T-cell (primary cell): Measurements from ENCODE around the gene BAIAP2L2. TPM values are rescaled to one million over a fixed set of nuclear protein-coding genes. Genes with fewer than 3 reads are reported as not detected.
"Not testable (repeated sequence)": the region's sequence is repeated elsewhere in the genome, so short reads cannot be mapped to it uniquely, and the experiment has no call there.

Experiments used
- ATAC-seq, 4 experiments: fragments of 200-7000 bp in 3 of 4; fragments of 150-1000 bp in 1 of 4; cut with Tn5 transposase; replicated peaks in 1 of 4; 1 replicate in 3 of 4; 2 replicates in 1 of 4; pipeline ENCODE4 v1.10.0; 2021; ENCODE audit warnings: moderate library complexity in 3 of 4, mild to moderate bottlenecking in 2 of 4, moderate number of reproducible peaks in 1 of 4
- CTCF ChIA-PET, 2 donors: fragments of 300-600 bp; sonication (Branson Sonifier 250); formaldehyde crosslinking; loops; one replicate each; lab custom pipeline; 2022; ENCODE audit warnings: antibody characterized with exemption in 2 of 2; lab: Charles Lee
- POLR2A ChIA-PET, 2 donors: fragments of 300-600 bp; sonication (Branson Sonifier 250); formaldehyde crosslinking; loops; one replicate each; lab custom pipeline; 2022; ENCODE audit warnings: antibody characterized with exemption in 2 of 2; lab: Charles Lee
- DNase-seq, 35 experiments: peaks; one replicate each; pipeline versions ENCODE4 v3.0.0 to v3.0.0-alpha.2; 2013 to 2023
- H3K27ac ChIP-seq: one replicate; pipeline ENCODE4 v1.5.1; 2013; ENCODE audit warnings: low read length
- H3K27me3 ChIP-seq, 2 experiments: replicated peaks in 1 of 2; 1 replicate in 1 of 2; 2 replicates in 1 of 2; pipeline versions ENCODE4 v1.6.1 to v1.7.0; 2013; ENCODE audit warnings: low read length in 1 of 2, mixed read lengths in 1 of 2; ENCODE audit not compliant: control insufficient read depth in 2 of 2, insufficient read depth in 2 of 2; ENCODE audit errors: extremely low read depth in 1 of 2
- H3K36me3 ChIP-seq, 2 donors: 1 replicate in 1 of 2; 2 replicates in 1 of 2; pipeline versions ENCODE4 v1.6.1 to v1.7.0; 2013; ENCODE audit warnings: low read length in 1 of 2; ENCODE audit not compliant: control insufficient read depth in 2 of 2, insufficient read depth in 1 of 2; ENCODE audit errors: extremely low read depth in 1 of 2
- H3K4me1 ChIP-seq, 2 experiments: 1 replicate in 1 of 2; 2 replicates in 1 of 2; pipeline versions ENCODE4 v1.6.1 to v1.7.0; 2013; ENCODE audit warnings: low read length in 2 of 2, mixed read lengths in 1 of 2; ENCODE audit not compliant: insufficient read depth in 2 of 2, control insufficient read depth in 1 of 2; ENCODE audit errors: extremely low read depth in 1 of 2
- H3K4me3 ChIP-seq, 2 donors: 1 replicate in 1 of 2; 2 replicates in 1 of 2; pipeline versions ENCODE4 v1.5.1 to v1.7.0; 2013; ENCODE audit warnings: mild to moderate bottlenecking in 2 of 2, low read length in 1 of 2, moderate library complexity in 1 of 2; ENCODE audit not compliant: control insufficient read depth in 1 of 2; ENCODE audit errors: extremely low read depth in 1 of 2
- H3K9me3 ChIP-seq: 2 replicates; pipeline ENCODE4 v1.7.0; 2013
- H3K27ac Mint-ChIP-seq, 2 donors: one replicate each; pipeline ENCODE4 v1.8.0; 2020 to 2021; ENCODE audit warnings: mild to moderate bottlenecking in 2 of 2, mixed read lengths in 2 of 2
- H3K27me3 Mint-ChIP-seq, 2 donors: one replicate each; pipeline ENCODE4 v1.8.0; 2021 to 2022; ENCODE audit warnings: mixed read lengths in 2 of 2
- H3K36me3 Mint-ChIP-seq: one replicate; pipeline ENCODE4 v1.8.0; 2021; ENCODE audit warnings: mixed read lengths
- H3K4me1 Mint-ChIP-seq, 3 donors: one replicate each; pipeline ENCODE4 v1.8.0; 2020 to 2022; ENCODE audit warnings: mixed read lengths in 3 of 3, mild to moderate bottlenecking in 1 of 3
- H3K4me3 Mint-ChIP-seq, 3 donors: one replicate each; pipeline ENCODE4 v1.8.0; 2020 to 2022; ENCODE audit warnings: mild to moderate bottlenecking in 3 of 3, mixed read lengths in 3 of 3, moderate library complexity in 3 of 3
- H3K9me3 Mint-ChIP-seq, 3 donors: one replicate each; pipeline ENCODE4 v1.8.0; 2020 to 2022; ENCODE audit warnings: mixed read lengths in 3 of 3
- WGBS: methylation state at CpG from one replicate; pipeline ENCODE4 v1.1.5; 2013; ENCODE audit warnings: missing lambda C conversion rate; ENCODE audit not compliant: insufficient coverage; 5-methylcytosine and 5-hydroxymethylcytosine counted together
- total RNA-seq, 35 experiments: library from RNA in 6 of 35; stranded (reverse) in 6 of 35; fragments of 120-200 nt in 1 of 35; gene quantifications; one replicate each; pipeline versions ENCODE4 v1.2.1 to v1.2.4 and lab custom pipeline; 2013 to 2026

BAIAP2L2 gene
- total RNA-seq, 5 donors from 2014 or later (not counting 1 experiment from before 2014, with no cell fraction given): 1.3 to 4.4 (median 3.2) TPM

- DNase-seq, H3K9me3 Mint-ChIP-seq, H3K27me3 Mint-ChIP-seq, POLR2A ChIA-PET, H3K4me1 Mint-ChIP-seq, H3K4me3 Mint-ChIP-seq, H3K27ac ChIP-seq, H3K4me3 ChIP-seq, H3K9me3 ChIP-seq, ATAC-seq, H3K4me1 ChIP-seq, H3K27ac Mint-ChIP-seq, H3K27me3 ChIP-seq: not testable (repeated sequence)
- CTCF ChIA-PET: interaction anchor here in 1 of 2 donors (0.8 kb wide), 1 partner anchor 31 kb away, joined by 3 read pairs; no protein-coding TSS in a partner anchor
- 98% methylated on average over 6 of the region's 10 CpGs for WGBS
- H3K36me3 ChIP-seq: peaks cover 8 to 13% of the 10 kb centered on the region in 2 donors
- peaks cover 16% of the 10 kb centered on the region for H3K36me3 Mint-ChIP-seq
Measured at GRCh38 chr22:38117556-38117955, 7.1 kb upstream of the BAIAP2L2 start.

GRCh38 chr22:38115423-38116205 is 5.1 kb upstream of the BAIAP2L2 start:
- 95% methylated on average over 21 of the region's 31 CpGs for WGBS
- ATAC-seq (no peak), DNase-seq (no peak)
- Histone ChIP-seq H3K4me3 (no peak overlapping the region), H3K4me1 (peaks cover 0 to 8% of the 10 kb centered on the region in 2 experiments), H3K36me3 (peaks cover 11 to 17% of the 10 kb centered on the region in 2 donors), H3K27me3 (no peaks in the 10 kb centered on the region), H3K27ac (no peak overlapping the region), H3K9me3 (no peaks in the 10 kb centered on the region)
- H3K27me3 Mint-ChIP-seq: no peaks in the 10 kb centered on the region
- ChIA-PET POLR2A (no interaction called here), CTCF (interaction anchor here in 1 of 2 donors (0.5 kb wide), 1 partner anchor 241 kb away, joined by 3 read pairs; no protein-coding TSS in a partner anchor)
- peaks cover 16% of the 10 kb centered on the region for H3K36me3 Mint-ChIP-seq
- H3K9me3 Mint-ChIP-seq: no peaks in the 10 kb centered on the region
- no peak overlapping the region for H3K27ac Mint-ChIP-seq
- H3K4me1 Mint-ChIP-seq: peaks cover 3 to 6% (median 5%) of the 10 kb centered on the region in 3 donors
- H3K4me3 Mint-ChIP-seq: no peak overlapping the region

GRCh38 chr22:38114484-38115398 is 4.3 kb upstream of the BAIAP2L2 start:
- H3K36me3 ChIP-seq: peaks cover 7 to 17% of the 10 kb centered on the region in 2 donors
- no peaks in the 10 kb centered on the region for H3K27me3 ChIP-seq
- ATAC-seq (peak; percentile 80 to 91 (median 82)), DNase-seq (peak; percentile 37 to 81 (median 68))
- H3K4me3 ChIP-seq: no peak overlapping the region
- Mint-ChIP-seq H3K27ac (no peak overlapping the region), H3K36me3 (peaks cover 14% of the 10 kb centered on the region), H3K27me3 (no peaks in the 10 kb centered on the region), H3K9me3 (no peaks in the 10 kb centered on the region), H3K4me3 (no peak overlapping the region), H3K4me1 (peaks cover 3 to 6% (median 5%) of the 10 kb centered on the region in 3 donors)
- H3K27ac ChIP-seq: no peak overlapping the region
- POLR2A ChIA-PET: interaction anchor here (0.6 kb wide), 2 partner anchors 93 to 334 kb away, joined by 5 to 12 read pairs; no protein-coding TSS in a partner anchor
- peaks cover 0 to 8% of the 10 kb centered on the region in 2 experiments for H3K4me1 ChIP-seq
- CTCF ChIA-PET: interaction anchor here in 1 of 2 donors (0.5 to 0.7 kb wide), 5 partner anchors 31 to 241 kb away, joined by 3 to 10 read pairs (median 3); partner anchors contain the start of gene SLC16A8
- whole genome bisulfite sequencing: 65% methylated on average over 31 of the region's 32 CpGs
- H3K9me3 ChIP-seq: no peaks in the 10 kb centered on the region

- peaks cover 3 to 6% (median 5%) of the 10 kb centered on the region in 3 donors for H3K4me1 Mint-ChIP-seq
- no peak overlapping the region for H3K4me3 Mint-ChIP-seq
- CTCF ChIA-PET: interaction anchor here in 1 of 2 donors (0.6 to 0.7 kb wide), 2 partner anchors 105 to 107 kb away, joined by 3 to 4 read pairs; no protein-coding TSS in a partner anchor
Measured at GRCh38 chr22:38112381-38112780, 1.9 kb upstream of the BAIAP2L2 start.

GRCh38 chr22:38111925-38112355 is 1.5 kb upstream of the BAIAP2L2 start:
- no peak for DNase-seq
- no peak overlapping the region for H3K27ac ChIP-seq
- no peaks in the 10 kb centered on the region for H3K27me3 Mint-ChIP-seq
- no peak overlapping the region for H3K4me3 ChIP-seq
- H3K4me1 ChIP-seq: peaks cover 0 to 8% of the 10 kb centered on the region in 2 experiments
- ChIA-PET CTCF (interaction anchor here in 1 of 2 donors (0.6 kb wide), 1 partner anchor 107 kb away, joined by 4 read pairs; no protein-coding TSS in a partner anchor), POLR2A (no interaction called here)
- peaks cover 13% of the 10 kb centered on the region for H3K36me3 Mint-ChIP-seq
- H3K4me1 Mint-ChIP-seq: peaks cover 3 to 6% (median 5%) of the 10 kb centered on the region in 3 donors
- no peak overlapping the region for H3K4me3 Mint-ChIP-seq
- H3K9me3 ChIP-seq: no peaks in the 10 kb centered on the region
- whole genome bisulfite sequencing: 94% methylated on average over 11 of the region's 11 CpGs
- no peak for ATAC-seq
- H3K9me3 Mint-ChIP-seq: no peaks in the 10 kb centered on the region
- H3K27me3 ChIP-seq: no peaks in the 10 kb centered on the region
- H3K27ac Mint-ChIP-seq: no peak overlapping the region
- H3K36me3 ChIP-seq: peaks cover 3 to 17% of the 10 kb centered on the region in 2 donors

More at GRCh38 chr22:38112381-38112780, 1.9 kb upstream of the BAIAP2L2 start:
- H3K4me1 ChIP-seq: peaks cover 0 to 8% of the 10 kb centered on the region in 2 experiments
- no peaks in the 10 kb centered on the region for H3K9me3 Mint-ChIP-seq
- peaks cover 13% of the 10 kb centered on the region for H3K36me3 Mint-ChIP-seq
- no peak overlapping the region for H3K4me3 ChIP-seq
- H3K27ac ChIP-seq: no peak overlapping the region
- no peaks in the 10 kb centered on the region for H3K9me3 ChIP-seq
- DNase-seq (no peak), ATAC-seq (no peak)
- H3K27me3 ChIP-seq: no peaks in the 10 kb centered on the region
- no peak overlapping the region for H3K27ac Mint-ChIP-seq
- H3K36me3 ChIP-seq: peaks cover 3 to 17% of the 10 kb centered on the region in 2 donors
- 97% methylated on average over 20 of the region's 22 CpGs for WGBS
- no peaks in the 10 kb centered on the region for H3K27me3 Mint-ChIP-seq
- POLR2A ChIA-PET: no interaction called here
